Loucy (cell line): ENCODE results near the gene CKLF.

Experiments
- EZH2phosphoT487 ChIP-seq: fragments of 200-600 bp; IDR thresholded peaks from 2 replicates; pipeline ENCODE4 v1.6.1; 2018; ENCODE audit warnings: antibody characterized with exemption, mild to moderate bottlenecking, moderate library complexity, borderline replicate concordance
- TF ChIP-seq, protein P1 (sequence below): fragments of 200-600 bp; sonication (generic); conservative IDR thresholded peaks from 2 replicates; pipeline ENCODE4 v1.5.1; 2014; ENCODE audit warnings: mild to moderate bottlenecking, antibody characterized with exemption, low read length

DNA sequence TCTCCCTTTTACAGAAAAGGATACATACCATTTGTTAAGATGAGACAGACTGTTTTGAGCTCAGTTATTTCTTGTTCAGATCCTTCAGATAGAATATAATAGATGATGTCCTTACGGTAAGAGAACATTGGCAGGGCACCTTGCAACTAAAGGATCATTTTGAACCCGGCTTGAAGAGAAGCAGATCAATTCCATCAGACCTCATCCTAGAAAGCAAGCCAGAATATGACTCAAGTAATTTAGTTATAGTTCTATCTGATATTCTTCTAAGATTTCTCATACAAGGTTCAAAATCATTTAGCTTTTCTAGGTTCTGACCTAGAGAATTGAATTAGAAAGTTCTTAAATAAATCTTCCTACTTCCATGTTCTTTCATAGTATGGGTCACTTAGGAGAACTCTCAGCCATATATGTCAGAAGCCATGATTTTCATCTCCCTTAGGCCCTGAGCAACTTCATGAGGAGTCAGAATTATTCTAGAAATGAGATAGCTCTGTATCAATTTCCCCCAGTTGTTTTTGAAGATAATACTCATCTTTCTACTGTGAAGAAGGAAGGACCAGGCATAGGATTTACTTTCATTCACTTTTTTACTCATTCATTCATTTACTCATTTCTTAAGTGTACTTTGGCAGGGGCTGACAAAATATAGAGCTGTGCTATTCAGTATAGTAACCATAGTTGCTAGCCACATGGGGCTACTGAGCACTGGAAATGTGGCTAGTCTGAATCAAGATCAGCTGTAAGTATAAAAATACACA lies 11.4 kb downstream of the CKLF start:
- TF ChIP-seq, protein P1, sequence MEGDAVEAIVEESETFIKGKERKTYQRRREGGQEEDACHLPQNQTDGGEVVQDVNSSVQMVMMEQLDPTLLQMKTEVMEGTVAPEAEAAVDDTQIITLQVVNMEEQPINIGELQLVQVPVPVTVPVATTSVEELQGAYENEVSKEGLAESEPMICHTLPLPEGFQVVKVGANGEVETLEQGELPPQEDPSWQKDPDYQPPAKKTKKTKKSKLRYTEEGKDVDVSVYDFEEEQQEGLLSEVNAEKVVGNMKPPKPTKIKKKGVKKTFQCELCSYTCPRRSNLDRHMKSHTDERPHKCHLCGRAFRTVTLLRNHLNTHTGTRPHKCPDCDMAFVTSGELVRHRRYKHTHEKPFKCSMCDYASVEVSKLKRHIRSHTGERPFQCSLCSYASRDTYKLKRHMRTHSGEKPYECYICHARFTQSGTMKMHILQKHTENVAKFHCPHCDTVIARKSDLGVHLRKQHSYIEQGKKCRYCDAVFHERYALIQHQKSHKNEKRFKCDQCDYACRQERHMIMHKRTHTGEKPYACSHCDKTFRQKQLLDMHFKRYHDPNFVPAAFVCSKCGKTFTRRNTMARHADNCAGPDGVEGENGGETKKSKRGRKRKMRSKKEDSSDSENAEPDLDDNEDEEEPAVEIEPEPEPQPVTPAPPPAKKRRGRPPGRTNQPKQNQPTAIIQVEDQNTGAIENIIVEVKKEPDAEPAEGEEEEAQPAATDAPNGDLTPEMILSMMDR: no peak
- no peak for TF ChIP-seq EZH2phosphoT487
